IMR-90 (cell line): ENCODE results near the gene GLI1. TPM values are rescaled to one million over a fixed set of nuclear protein-coding genes. Genes with fewer than 3 reads are reported as not detected.
"Not testable (repeated sequence)": the region's sequence is repeated elsewhere in the genome, so short reads cannot be mapped to it uniquely, and the experiment has no call there.

Source experiments
- ATAC-seq: fragments of 200-7000 bp; cut with Tn5 transposase; 2 replicates; pipeline ENCODE4 v1.9.1; 2020; ENCODE audit warnings: low read depth, mild to moderate bottlenecking, moderate library complexity
- BruUV-seq: library from RNA; stranded (reverse); fragments of 400-500 nt; replicated peaks from 2 replicates; lab custom pipeline; 2021; lab: Mats Ljungman, UMichigan
- CTCF ChIA-PET: fragments of 300-600 bp; formaldehyde crosslinking; extraction: SDS; loops from one replicate; lab custom pipeline; 2021; ENCODE audit warnings: antibody characterized with exemption; lab: Yijun Ruan, JAX
- POLR2A ChIA-PET: fragments of 300-600 bp; sonication (Branson Sonifier 250); formaldehyde crosslinking; loops from one replicate; lab custom pipeline; 2022; ENCODE audit warnings: antibody characterized with exemption; ENCODE audit not compliant: unreplicated experiment; lab: Charles Lee
- DNase-seq: peaks from one replicate; pipeline ENCODE4 v3.0.0; 2013
- H2AFZ ChIP-seq: replicated peaks from 2 replicates; pipeline ENCODE3; 2013; ENCODE audit warnings: low read length, mild to moderate bottlenecking; ENCODE audit not compliant: poor library complexity
- H2AK5ac ChIP-seq: 2 replicates; pipeline ENCODE4 v1.6.1; 2013; ENCODE audit warnings: low read depth, low read length, inconsistent platforms
- H2AK9ac ChIP-seq: replicated peaks from 2 replicates; pipeline ENCODE3; 2013; ENCODE audit warnings: mild to moderate bottlenecking, low read depth, low read length, moderate library complexity; ENCODE audit not compliant: poor library complexity
- H2BK120ac ChIP-seq: 2 replicates; pipeline ENCODE4 v1.6.1; 2013; ENCODE audit warnings: low read depth, low read length, inconsistent platforms
- H2BK15ac ChIP-seq: 3 replicates; pipeline ENCODE4 v1.6.1; 2013; ENCODE audit warnings: low read depth, low read length, inconsistent platforms
- H2BK20ac ChIP-seq: 2 replicates; pipeline ENCODE4 v1.6.1; 2013; ENCODE audit warnings: low read depth, mild to moderate bottlenecking, inconsistent platforms, low read length, moderate library complexity
- H2BK5ac ChIP-seq: 2 replicates; pipeline ENCODE4 v1.6.1; 2013; ENCODE audit warnings: mild to moderate bottlenecking, low read depth, low read length, inconsistent platforms; ENCODE audit not compliant: poor library complexity, severe bottlenecking
- H3K14ac ChIP-seq: replicated peaks from 2 replicates; pipeline ENCODE4 v1.6.1; 2013; ENCODE audit warnings: low read depth, low read length, inconsistent platforms
- H3K18ac ChIP-seq: 2 replicates; pipeline ENCODE4 v1.6.1; 2013; ENCODE audit warnings: low read depth, low read length, control low read depth
- H3K23ac ChIP-seq: 2 replicates; pipeline ENCODE4 v1.6.1; 2013; ENCODE audit warnings: low read depth, low read length, inconsistent platforms
- H3K27ac ChIP-seq: 2 replicates; pipeline ENCODE4 v1.5.1; 2013; ENCODE audit warnings: mild to moderate bottlenecking, control low read depth, low read length; ENCODE audit not compliant: insufficient read depth
- H3K27me3 ChIP-seq: 2 replicates; pipeline ENCODE4 v1.6.1; 2013; ENCODE audit warnings: low read length; ENCODE audit not compliant: control insufficient read depth, insufficient read depth
- H3K36me3 ChIP-seq: 2 replicates; pipeline ENCODE4 v1.6.1; 2013; ENCODE audit warnings: low read length, mixed read lengths; ENCODE audit not compliant: control insufficient read depth, insufficient read depth
- H3K4ac ChIP-seq: 2 replicates; pipeline ENCODE4 v1.6.1; 2013; ENCODE audit warnings: low read depth, low read length, inconsistent platforms
- H3K4me1 ChIP-seq: 2 replicates; pipeline ENCODE4 v1.6.1; 2013; ENCODE audit warnings: low read length, mixed read lengths; ENCODE audit not compliant: control insufficient read depth, insufficient read depth
- H3K4me2 ChIP-seq: 2 replicates; pipeline ENCODE4 v1.6.1; 2013; ENCODE audit warnings: low read depth, mild to moderate bottlenecking, control low read depth, low read length, moderate library complexity
- H3K4me3 ChIP-seq: 2 replicates; pipeline ENCODE4 v1.5.1; 2013; ENCODE audit warnings: low read depth, mild to moderate bottlenecking, control low read depth, low read length, moderate library complexity; ENCODE audit not compliant: insufficient read depth
- H3K56ac ChIP-seq: 2 replicates; pipeline ENCODE4 v1.6.1; 2013; ENCODE audit warnings: low read length, inconsistent platforms; ENCODE audit not compliant: insufficient read depth; ENCODE audit errors: extremely low read depth
- H3K79me1 ChIP-seq, 2 experiments: 2 replicates each; pipeline ENCODE4 v1.6.1; 2013; ENCODE audit warnings: low read length in 2 of 2, inconsistent platforms in 1 of 2, low read depth in 1 of 2
- H3K9ac ChIP-seq: 2 replicates; pipeline ENCODE4 v1.6.1; 2013; ENCODE audit warnings: low read depth, low read length, control low read depth
- H3K9me1 ChIP-seq: 2 replicates; pipeline ENCODE4 v1.6.1; 2013; ENCODE audit warnings: low read length, inconsistent platforms; ENCODE audit not compliant: insufficient read depth
- H3K9me3 ChIP-seq: 2 replicates; pipeline ENCODE4 v1.6.1; 2013; ENCODE audit warnings: low read length; ENCODE audit not compliant: control insufficient read depth, insufficient read depth
- H4K20me1 ChIP-seq: 2 replicates; pipeline ENCODE4 v1.6.1; 2013; ENCODE audit warnings: low read length, inconsistent platforms; ENCODE audit not compliant: insufficient read depth
- H4K5ac ChIP-seq: 2 replicates; pipeline ENCODE4 v1.6.1; 2013; ENCODE audit warnings: mild to moderate bottlenecking, low read depth, low read length, control low read depth
- H4K8ac ChIP-seq, 2 experiments: 2 replicates each; pipeline ENCODE4 v1.6.1; 2013; ENCODE audit warnings: low read depth in 2 of 2, low read length in 2 of 2, control low read depth in 1 of 2, inconsistent platforms in 1 of 2
- H4K91ac ChIP-seq: 2 replicates; pipeline ENCODE4 v1.6.1; 2013; ENCODE audit warnings: low read depth, low read length, inconsistent platforms; ENCODE audit not compliant: insufficient read depth
- CHD1 ChIP-seq: IDR thresholded peaks from 2 replicates; pipeline ENCODE4 v1.6.1; 2012; ENCODE audit warnings: low read depth, low read length, improper control_type of control experiment
- POLR2A ChIP-seq: IDR thresholded peaks from 2 replicates; pipeline ENCODE4 v1.6.1; 2012; ENCODE audit warnings: mild to moderate bottlenecking, low read depth, low read length
- WGBS, 2 experiments: methylation state at CpG; one replicate each; pipeline versions ENCODE4 v1.1.5 to v1.1.7; 2013; ENCODE audit warnings: missing lambda C conversion rate in 2 of 2; ENCODE audit not compliant: insufficient read length in 1 of 2; ENCODE audit errors: extremely low coverage in 2 of 2; 5-methylcytosine and 5-hydroxymethylcytosine counted together
- dilution Hi-C: fragments of 300-500 bp; cut with HindIII; formaldehyde crosslinking; loops from one replicate; pipeline ENCODE4 v1.14.3; 2018; ENCODE audit warnings: low sequenced_read_pairs; ENCODE audit not compliant: unreplicated experiment
- in situ Hi-C: fragments of 300-500 bp; cut with MboI; formaldehyde crosslinking; loops from 3 replicates; pipeline ENCODE4 v1.14.3; 2019; ENCODE audit warnings: low sequenced_read_pairs, inconsistent platforms, mixed read lengths
- intact Hi-C: fragments of 100-400 bp; cut with micrococcal nuclease; formaldehyde crosslinking; loops from 2 replicates; pipeline ENCODE4 v1.10.0; 2022
- polyA plus RNA-seq, 3 experiments: library from polyadenylated mRNA; depleted of rRNA; stranded (reverse); fragments of >200 nt; gene quantifications; 2 replicates each; pipeline ENCODE4 v1.2.3, GENCODE V29; 2012; ENCODE audit warnings: low replicate concordance in 1 of 3
- total RNA-seq: library from RNA; depleted of rRNA; stranded (reverse); fragments of >200 nt; gene quantifications from 2 replicates; pipeline ENCODE4 v1.2.3, GENCODE V29; 2012

The GLI1 gene
- total and polyA plus RNA-seq, 2 of the 4 experiments (the other 2 are of a cell fraction) = 1.3 to 3.8 TPM

DNA sequence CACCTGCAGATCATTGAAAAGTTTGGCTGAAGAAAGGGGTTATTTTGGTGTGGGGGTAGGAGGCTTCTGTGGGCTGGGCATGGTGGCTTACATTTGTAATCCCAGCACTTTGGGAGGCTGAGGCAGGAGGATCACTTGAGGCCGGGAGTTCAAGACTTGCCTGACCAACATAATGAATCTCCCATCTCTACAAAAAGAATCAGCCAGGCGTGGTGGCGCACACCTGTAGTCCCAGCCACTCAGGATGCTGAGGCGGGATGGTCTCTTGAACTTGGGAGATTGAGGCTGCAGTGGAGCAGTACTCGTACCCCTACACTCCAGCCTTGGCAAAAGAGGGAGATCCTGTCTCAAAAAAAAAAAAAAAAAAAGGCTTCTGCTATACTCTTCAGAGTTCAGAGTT, 53.7 kb downstream of the GLI1 start:
- no peak overlapping the region for H3K9ac ChIP-seq
- no peak overlapping the region for H2BK120ac ChIP-seq
- H3K4me2 ChIP-seq = no peak overlapping the region
- peaks cover 3% of the 10 kb centered on the region; the same call in 1 of the 2 replicates for H3K9me1 ChIP-seq
- H3K79me1 ChIP-seq = peaks cover 27 to 75% of the 10 kb centered on the region in 2 experiments
- WGBS, 2 experiments = no CpG with 5 or more reads among the region's 5 CpGs
- H2BK15ac ChIP-seq = no peak overlapping the region
- H3K18ac ChIP-seq = no peak overlapping the region
- dilution Hi-C loops (no loop called here), in situ Hi-C loops (no loop called here), intact Hi-C loops (no loop called here)
- no peak overlapping the region for H3K4ac ChIP-seq
- no peak overlapping the region for H2BK5ac ChIP-seq
- no peak overlapping the region for H4K8ac ChIP-seq
- no peak overlapping the region for H3K23ac ChIP-seq
- H3K27me3 ChIP-seq = no peaks in the 10 kb centered on the region
- H3K27ac ChIP-seq = no peak overlapping the region
- H2AK9ac ChIP-seq = no peak overlapping the region
- no peak overlapping the region for H2AK5ac ChIP-seq
- ATAC-seq (no peak), DNase-seq (no peak)
- peaks cover 77% of the 10 kb centered on the region for H4K20me1 ChIP-seq
- TF ChIP-seq CHD1 = no peak
- no peak for TF ChIP-seq POLR2A
- H3K14ac ChIP-seq = no peak overlapping the region
- no peak overlapping the region for H4K5ac ChIP-seq
- POLR2A ChIA-PET = interaction anchor here (0.6 kb wide), 1 partner anchor 28 kb away, joined by 3 read pairs; no protein-coding TSS in a partner anchor
- H3K4me1 ChIP-seq = no peaks in the 10 kb centered on the region; the same call in 1 of the 2 replicates
- no peaks in the 10 kb centered on the region for H3K9me3 ChIP-seq
- H3K56ac ChIP-seq = no peak overlapping the region
- no peak overlapping the region for H2BK20ac ChIP-seq
- no peak overlapping the region for H2AFZ ChIP-seq
- H4K91ac ChIP-seq = no peak overlapping the region
- H3K36me3 ChIP-seq = peaks cover 81% of the 10 kb centered on the region
- no peak overlapping the region for H3K4me3 ChIP-seq
- CTCF ChIA-PET = no interaction called here
- BruUV-seq = no TSS peak

DNA sequence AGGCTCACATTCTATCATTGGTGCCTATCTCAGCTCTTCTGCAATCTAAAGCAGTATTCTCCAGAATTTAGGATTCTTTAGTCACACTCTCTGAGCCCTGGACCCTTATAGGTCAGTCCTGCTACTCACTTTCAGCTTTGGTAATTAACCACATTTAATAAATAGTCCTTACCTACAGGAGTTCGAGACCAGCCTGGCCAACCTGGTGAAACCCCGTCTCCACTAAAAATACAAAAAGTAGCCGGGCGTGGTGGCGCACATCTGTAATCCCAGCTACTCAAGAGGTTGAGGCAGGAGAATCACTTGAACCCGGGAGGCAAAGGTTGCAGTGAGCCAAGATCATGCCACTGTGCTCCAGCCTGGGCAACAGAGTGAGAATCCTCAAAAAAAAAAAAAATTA, 54.1 kb downstream of the GLI1 start:
- H3K18ac ChIP-seq, intact Hi-C loops, H2AFZ ChIP-seq, H3K4ac ChIP-seq, H4K5ac ChIP-seq, H3K4me3 ChIP-seq, BruUV-seq, H2BK5ac ChIP-seq, DNase-seq, H2BK15ac ChIP-seq, H2BK120ac ChIP-seq, H3K14ac ChIP-seq, H3K9me3 ChIP-seq, H4K8ac ChIP-seq, dilution Hi-C loops, CTCF ChIA-PET, H3K56ac ChIP-seq, H3K23ac ChIP-seq, H3K27ac ChIP-seq, H3K4me1 ChIP-seq, H3K4me2 ChIP-seq, in situ Hi-C loops, H4K91ac ChIP-seq, H2AK5ac ChIP-seq, H2AK9ac ChIP-seq, ATAC-seq, H2BK20ac ChIP-seq, H3K9ac ChIP-seq, H3K9me1 ChIP-seq, H3K27me3 ChIP-seq: not testable (repeated sequence)
- POLR2A ChIA-PET = interaction anchor here (0.6 kb wide), 1 partner anchor 28 kb away, joined by 3 read pairs; no protein-coding TSS in a partner anchor
- H3K36me3 ChIP-seq = peaks cover 79% of the 10 kb centered on the region
- WGBS, 2 experiments = no CpG with 5 or more reads among the region's 6 CpGs
- peaks cover 28 to 78% of the 10 kb centered on the region in 2 experiments for H3K79me1 ChIP-seq
- peaks cover 81% of the 10 kb centered on the region for H4K20me1 ChIP-seq
